NK-92 (cell line): Measurements from ENCODE around the gene XPO4.
"Not testable (repeated sequence)": the region's sequence is repeated elsewhere in the genome, so short reads cannot be mapped to it uniquely, and the experiment has no call there.

Experiments
- DNase-seq: peaks from one replicate; lab custom pipeline; 2025; ENCODE audit not compliant: unreplicated experiment; lab: John Stamatoyannopoulos, UW

Gene XPO4

GRCh38 chr13:20788312-20788711, 114.2 kb downstream of the XPO4 start:
- DNase-seq = no peak

- DNase-seq = no peak
Measured at GRCh38 chr13:20787180-20787579, 115.4 kb downstream of the XPO4 start.

GRCh38 chr13:20782116-20782708, 120.3 kb downstream of the XPO4 start:
- no peak for DNase-seq

GRCh38 chr13:20780317-20780716, 122.2 kb downstream of the XPO4 start:
- no peak for DNase-seq

- no peak for DNase-seq
Measured at GRCh38 chr13:20779405-20779804, 123.1 kb downstream of the XPO4 start.

GRCh38 chr13:20778311-20778710, 124.2 kb downstream of the XPO4 start:
- DNase-seq = no peak

GRCh38 chr13:20776751-20777150, 125.8 kb downstream of the XPO4 start:
- DNase-seq = no peak

- DNase-seq = no peak
Measured at GRCh38 chr13:20775961-20776360, 126.6 kb downstream of the XPO4 start.

- no peak for DNase-seq
Measured at GRCh38 chr13:20774746-20775145, 127.8 kb downstream of the XPO4 start.

- DNase-seq = peak; percentile 50
Measured at GRCh38 chr13:20773194-20774080, 129.1 kb downstream of the XPO4 start, which contains the start of gene EEF1AKMT1. Gene EEF1AKMT1, minus strand, starts transcription at chr13:20773961. Its CDS starts 16,363 bp downstream, at chr13:20757598.

- no peak for DNase-seq
Measured at GRCh38 chr13:20772401-20773131, 130.0 kb downstream of the XPO4 start.

- DNase-seq = no peak
Measured at GRCh38 chr13:20769834-20770233, 132.7 kb downstream of the XPO4 start.

GRCh38 chr13:20769091-20769490, 133.5 kb downstream of the XPO4 start:
- no peak for DNase-seq

GRCh38 chr13:20767309-20767943, 135.1 kb downstream of the XPO4 start:
- no peak for DNase-seq

GRCh38 chr13:20760872-20761271, 141.7 kb downstream of the XPO4 start:
- no peak for DNase-seq

GRCh38 chr13:20754009-20754408, 148.5 kb downstream of the XPO4 start:
- no peak for DNase-seq

GRCh38 chr13:20749377-20749776, 153.2 kb downstream of the XPO4 start:
- no peak for DNase-seq

GRCh38 chr13:20743830-20744404, 158.6 kb downstream of the XPO4 start:
- DNase-seq = not testable (repeated sequence)

GRCh38 chr13:20740021-20740420, 162.5 kb downstream of the XPO4 start:
- DNase-seq = no peak

- no peak for DNase-seq
Measured at GRCh38 chr13:20738616-20739015, 163.9 kb downstream of the XPO4 start.
